H1 (cell line): ENCODE measurements around the gene ARHGEF10L. TPM values are rescaled to one million over a fixed set of nuclear protein-coding genes. Genes with fewer than 3 reads are reported as not detected.

ENCODE experiments used
- CTCF ChIA-PET: fragments of 300-600 bp; sonication (Branson Sonifier 250); formaldehyde crosslinking; loops from one replicate; lab custom pipeline; 2021; ENCODE audit not compliant: partially characterized antibody; lab: Charles Lee
- POLR2A ChIA-PET: fragments of 300-600 bp; sonication (Branson Sonifier 250); formaldehyde crosslinking; loops from one replicate; lab custom pipeline; 2021; ENCODE audit warnings: inconsistent platforms; ENCODE audit not compliant: partially characterized antibody; lab: Charles Lee
- DNase-seq, 2 experiments: peaks; one replicate each; pipeline versions ENCODE4 v3.0.0 to v3.0.0-alpha.2; 2010 to 2022; ENCODE audit warnings: low spot score in 2 of 2, low read depth in 1 of 2, mixed read lengths in 1 of 2
- FAIRE-seq: peaks from 2 replicates; lab custom pipeline; 2011; peaks lifted over from hg19 to GRCh38; lab: Jason Lieb, UNC
- H2AFZ ChIP-seq: 2 replicates; pipeline ENCODE4 v1.8.1; 2012; ENCODE audit warnings: low read length, inconsistent platforms
- H2AK5ac ChIP-seq: 2 replicates; pipeline ENCODE4 v1.6.1; 2013; ENCODE audit warnings: low read depth, low read length
- H2BK120ac ChIP-seq: replicated peaks from 2 replicates; pipeline ENCODE3; 2013; ENCODE audit warnings: low read depth, low read length, inconsistent platforms
- H2BK12ac ChIP-seq: 2 replicates; pipeline ENCODE4 v1.6.1; 2013; ENCODE audit warnings: low read depth, low read length
- H2BK15ac ChIP-seq: 2 replicates; pipeline ENCODE4 v1.6.1; 2013; ENCODE audit warnings: low read length
- H2BK20ac ChIP-seq: 2 replicates; pipeline ENCODE4 v1.6.1; 2013; ENCODE audit warnings: low read length
- H2BK5ac ChIP-seq: 2 replicates; pipeline ENCODE4 v1.6.1; 2013; ENCODE audit warnings: low read depth, low read length
- H3K14ac ChIP-seq: 2 replicates; pipeline ENCODE4 v1.6.1; 2013; ENCODE audit warnings: inconsistent platforms; ENCODE audit not compliant: insufficient read length
- H3K18ac ChIP-seq: 2 replicates; pipeline ENCODE4 v1.6.1; 2013; ENCODE audit warnings: low read length; ENCODE audit errors: extremely low read depth
- H3K23ac ChIP-seq: 2 replicates; pipeline ENCODE4 v1.6.1; 2013; ENCODE audit warnings: inconsistent platforms; ENCODE audit not compliant: insufficient read length
- H3K23me2 ChIP-seq: 2 replicates; pipeline ENCODE4 v1.6.1; 2013; ENCODE audit warnings: low read depth, low read length
- H3K27ac ChIP-seq: 2 replicates; pipeline ENCODE4 v1.6.1; 2011; ENCODE audit warnings: low read depth, low read length, inconsistent platforms
- H3K27me3 ChIP-seq, 4 experiments: replicated peaks in 1 of 4; 1 replicate in 1 of 4; 2 replicates in 3 of 4; pipeline versions ENCODE4 v1.6.1 to v1.8.1; 2011 to 2013; ENCODE audit warnings: low read length in 3 of 4, mild to moderate bottlenecking in 3 of 4, inconsistent platforms in 2 of 4, mixed read lengths in 2 of 4, moderate library complexity in 1 of 4; ENCODE audit not compliant: control insufficient read depth in 3 of 4, insufficient read depth in 3 of 4; ENCODE audit errors: extremely low read depth in 1 of 4
- H3K36me3 ChIP-seq, 4 experiments: 2 replicates each; pipeline versions ENCODE4 v1.6.1 to v1.8.1; 2011 to 2013; ENCODE audit warnings: mild to moderate bottlenecking in 4 of 4, low read length in 3 of 4, moderate library complexity in 2 of 4, control low read depth in 1 of 4, inconsistent platforms in 1 of 4; ENCODE audit not compliant: insufficient read depth in 4 of 4, control insufficient read depth in 2 of 4
- H3K4ac ChIP-seq: replicated peaks from 2 replicates; pipeline ENCODE3; 2013; ENCODE audit warnings: low read length, low read depth, mixed read lengths, inconsistent platforms; ENCODE audit not compliant: insufficient read length
- H3K4me1 ChIP-seq, 4 experiments: replicated peaks in 1 of 4; 1 replicate in 1 of 4; 2 replicates in 3 of 4; pipeline versions ENCODE4 v1.6.1 to v1.8.1; 2011 to 2013; ENCODE audit warnings: low read length in 3 of 4, inconsistent platforms in 2 of 4, mixed read lengths in 1 of 4; ENCODE audit not compliant: insufficient read depth in 4 of 4, control insufficient read depth in 3 of 4
- H3K4me2 ChIP-seq, 2 experiments: 2 replicates each; pipeline versions ENCODE4 v1.6.1 to v1.8.1; 2011 to 2013; ENCODE audit warnings: low read depth in 2 of 2, low read length in 2 of 2, control low read depth in 1 of 2, inconsistent platforms in 1 of 2, mild to moderate bottlenecking in 1 of 2; ENCODE audit not compliant: insufficient read depth in 1 of 2
- H3K4me3 ChIP-seq, 4 experiments: fragments of 200-600, 300-600 bp in 1 of 4; sonication (generic), shearing (Covaris generic), sonication (Bioruptor Twin) in 1 of 4; 2 replicates each; pipeline versions ENCODE4 v1.5.1 to v1.8.1; 2011 to 2016; ENCODE audit warnings: low read length in 4 of 4, low read depth in 3 of 4, control low read depth in 2 of 4, inconsistent platforms in 2 of 4, mild to moderate bottlenecking in 2 of 4, mixed read lengths in 1 of 4, moderate library complexity in 1 of 4; ENCODE audit not compliant: insufficient read depth in 2 of 4; ENCODE audit errors: extremely low read depth in 1 of 4
- H3K56ac ChIP-seq: replicated peaks from 2 replicates; pipeline ENCODE3; 2013; ENCODE audit warnings: low read depth, mild to moderate bottlenecking, mixed read lengths, low read length, inconsistent platforms; ENCODE audit not compliant: insufficient read length
- H3K79me1 ChIP-seq: 2 replicates; pipeline ENCODE4 v1.6.1; 2013; ENCODE audit warnings: low read depth, low read length, control low read depth
- H3K79me2 ChIP-seq, 2 experiments: 2 replicates each; pipeline versions ENCODE4 v1.6.1 to v1.8.1; 2012 to 2013; ENCODE audit warnings: low read length in 2 of 2, mild to moderate bottlenecking in 2 of 2, inconsistent platforms in 1 of 2; ENCODE audit not compliant: insufficient read depth in 2 of 2, control insufficient read depth in 1 of 2
- H3K9ac ChIP-seq, 4 experiments: replicated peaks in 1 of 4; 1 replicate in 1 of 4; 2 replicates in 3 of 4; pipeline versions ENCODE4 v1.6.1 to v1.8.1; 2011 to 2013; ENCODE audit warnings: low read depth in 3 of 4, low read length in 3 of 4, control low read depth in 2 of 4, mild to moderate bottlenecking in 2 of 4, moderate library complexity in 2 of 4, inconsistent platforms in 1 of 4; ENCODE audit errors: extremely low read depth in 1 of 4
- H3K9me3 ChIP-seq, 2 experiments: 2 replicates each; pipeline versions ENCODE4 v1.6.1 to v1.8.1; 2012 to 2013; ENCODE audit warnings: mild to moderate bottlenecking in 2 of 2, moderate library complexity in 2 of 2, control low read depth in 1 of 2, inconsistent platforms in 1 of 2, low read depth in 1 of 2, low read length in 1 of 2, mixed read lengths in 1 of 2; ENCODE audit not compliant: insufficient read depth in 2 of 2
- H4K20me1 ChIP-seq, 2 experiments: replicated peaks in 1 of 2; 2 replicates each; pipeline versions ENCODE3 to v1.8.1; 2011 to 2013; ENCODE audit warnings: inconsistent platforms in 2 of 2, low read length in 2 of 2, mild to moderate bottlenecking in 1 of 2; ENCODE audit not compliant: insufficient read depth in 2 of 2, control insufficient read depth in 1 of 2
- H4K5ac ChIP-seq: 2 replicates; pipeline ENCODE4 v1.6.1; 2013; ENCODE audit warnings: low read length, low read depth, mixed read lengths, inconsistent platforms; ENCODE audit not compliant: insufficient read length
- H4K8ac ChIP-seq: 2 replicates; pipeline ENCODE4 v1.8.0; 2013; ENCODE audit warnings: mild to moderate bottlenecking, moderate library complexity, low read length, inconsistent platforms; ENCODE audit not compliant: insufficient read depth; ENCODE audit errors: extremely low read depth
- H4K91ac ChIP-seq: replicated peaks from 2 replicates; pipeline ENCODE3; 2013; ENCODE audit warnings: low read length, mixed read lengths, inconsistent platforms; ENCODE audit not compliant: insufficient read length
- CBX5 ChIP-seq: fragments of 300-800, 300-1000 bp; sonication (generic); IDR thresholded peaks from 2 replicates; pipeline ENCODE4 v1.7.1; 2016; ENCODE audit warnings: antibody characterized with exemption, low read length, low read depth
- FOSL1 ChIP-seq: IDR thresholded peaks from 2 replicates; pipeline ENCODE4 v1.6.1; 2011; ENCODE audit warnings: mild to moderate bottlenecking, low read depth, low read length, moderate library complexity; ENCODE audit not compliant: insufficient read depth
- GTF2F1 ChIP-seq: IDR thresholded peaks from 2 replicates; pipeline ENCODE4 v1.6.1; 2012; ENCODE audit warnings: low read depth, low read length, improper control_type of control experiment, borderline replicate concordance
- HDAC6 ChIP-seq: IDR thresholded peaks from one replicate; pipeline ENCODE4 v1.7.1; 2012; ENCODE audit warnings: low read depth, mild to moderate bottlenecking, inconsistent platforms, low read length, moderate library complexity
- JUND ChIP-seq: IDR thresholded peaks from 2 replicates; pipeline ENCODE4 v1.6.1; 2011; ENCODE audit warnings: mild to moderate bottlenecking, improper control_type of control experiment, low read length
- RXRA ChIP-seq: IDR thresholded peaks from 2 replicates; pipeline ENCODE4 v1.6.1; 2011; ENCODE audit warnings: low read depth, mild to moderate bottlenecking, low read length, moderate library complexity; ENCODE audit not compliant: insufficient read depth
- SAP30 ChIP-seq: fragments of 300-600 bp; sonication (generic); IDR thresholded peaks from 2 replicates; pipeline ENCODE4 v1.7.1; 2012; ENCODE audit warnings: low read length, moderate library complexity, mild to moderate bottlenecking, inconsistent platforms; ENCODE audit not compliant: insufficient read depth, insufficient replicate concordance
- SP2 ChIP-seq: IDR thresholded peaks from 2 replicates; pipeline ENCODE4 v1.6.1; 2012; ENCODE audit warnings: mild to moderate bottlenecking, low read length, inconsistent platforms
- SRF ChIP-seq: IDR thresholded peaks from 2 replicates; pipeline ENCODE4 v1.6.1; 2011; ENCODE audit warnings: mild to moderate bottlenecking, low read depth, low read length, moderate library complexity
- TEAD4 ChIP-seq: IDR thresholded peaks from 2 replicates; pipeline ENCODE4 v1.6.1; 2012; ENCODE audit warnings: low read depth, low read length, inconsistent platforms, mixed read lengths
- WGBS, 2 experiments: shearing (Covaris generic) in 1 of 2; methylation state at CpG; one replicate each; pipeline versions ENCODE4 v1.1.6 to v1.1.7; 2013 to 2015; ENCODE audit warnings: low lambda C conversion rate in 2 of 2, mixed read lengths in 2 of 2, inconsistent platforms in 1 of 2, low coverage in 1 of 2, missing lambda C conversion rate in 1 of 2; ENCODE audit not compliant: insufficient replicate concordance in 2 of 2, insufficient coverage in 1 of 2, insufficient read length in 1 of 2; ENCODE audit errors: extremely low coverage in 1 of 2, missing lambda C conversion rate in 1 of 2; 5-methylcytosine and 5-hydroxymethylcytosine counted together
- polyA plus RNA-seq, 7 experiments: library from polyadenylated mRNA; depleted of rRNA in 3 of 7; stranded (reverse) in 5 of 7; unstranded in 2 of 7; fragments of >200 nt in 5 of 7; fragments of 200-250 nt in 2 of 7; gene quantifications; 1 replicate in 5 of 7; 2 replicates in 1 of 7; 4 replicates in 1 of 7; pipeline versions ENCODE4 v1.2.1 to v1.2.3, GENCODE V29; 2011 to 2013; ENCODE audit warnings: missing spikeins in 2 of 7, mixed read lengths in 2 of 7
- total RNA-seq: library from RNA; stranded (reverse); fragmentation: NEBNext Ultra II Directional; extraction: Animal tissue kit (Norgen Biotek cat#: 25700); gene quantifications from 2 replicates; pipeline ENCODE4 v1.2.1, GENCODE V29; 2021

Gene ARHGEF10L
- total and polyA plus RNA-seq, 2 of the 8 experiments (the other 6 are each of a cell fraction or from before 2014, with no cell fraction given): 33.6 to 39.6 TPM

DNA sequence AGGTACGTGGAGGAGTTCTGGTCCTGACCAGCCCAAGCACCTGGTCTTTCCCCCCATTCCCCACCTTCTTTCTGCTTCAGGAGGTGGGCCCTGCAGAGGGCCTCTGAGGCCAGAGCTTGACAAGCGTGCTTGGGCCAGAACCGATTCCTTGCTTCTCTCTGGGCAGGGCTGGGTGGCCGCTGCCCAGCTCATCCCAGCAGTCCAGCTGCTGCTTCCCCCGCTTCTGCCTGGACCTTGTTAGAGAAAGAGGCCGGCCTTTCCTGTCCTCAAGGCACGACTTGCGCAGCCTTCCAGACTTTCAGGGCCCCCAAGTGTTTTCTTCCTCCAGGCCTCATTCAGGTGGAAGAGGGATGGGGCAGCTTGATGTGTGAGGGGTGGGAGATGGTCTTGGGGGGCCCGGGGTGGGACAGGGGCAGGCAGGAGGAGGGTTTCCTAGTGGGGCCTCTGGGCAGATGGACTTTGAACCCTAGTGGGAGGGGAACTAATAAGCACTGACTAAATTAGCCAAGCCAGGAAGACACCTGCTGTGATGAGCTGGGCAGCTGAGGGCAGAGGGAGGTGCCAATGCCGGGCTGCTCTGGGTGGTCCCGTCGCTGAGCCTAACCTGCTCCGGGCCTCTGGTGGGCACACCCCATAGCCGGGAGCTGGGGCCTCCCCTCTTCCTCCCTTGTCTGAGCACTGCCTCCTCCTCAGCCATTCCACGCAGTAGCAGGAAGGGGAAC, 36.5 kb downstream of the ARHGEF10L start:
- peak overlapping the region; percentile 78 for H3K18ac ChIP-seq
- TF ChIP-seq JUND (no peak), RXRA (no peak), GTF2F1 (no peak), SAP30 (no peak), CBX5 (no peak), SP2 (no peak), HDAC6 (no peak), SRF (no peak), FOSL1 (no peak), TEAD4 (no peak)
- H2AFZ ChIP-seq: no peak overlapping the region
- H2BK12ac ChIP-seq: no peak overlapping the region
- H3K79me2 ChIP-seq: peaks cover 0 to 87% of the 10 kb centered on the region in 2 experiments; a peak in 3 of 4 replicates
- no peak overlapping the region for H3K27ac ChIP-seq
- H3K27me3 ChIP-seq: no peaks in the 10 kb centered on the region
- no peaks in the 10 kb centered on the region for H3K9me3 ChIP-seq
- H3K56ac ChIP-seq: no peak overlapping the region
- ChIA-PET CTCF (interaction anchor here (0.8 to 86.2 kb wide), 10 partner anchors 8 to 250 kb away, joined by 3 to 1640 read pairs (median 26); no protein-coding TSS in a partner anchor), POLR2A (interaction anchor here (1.3 to 10.3 kb wide), 4 partner anchors 11 to 35 kb away, joined by 3 to 102 read pairs (median 8); no protein-coding TSS in a partner anchor)
- peak overlapping the region; percentile 62 for H4K91ac ChIP-seq
- H3K23ac ChIP-seq: no peak overlapping the region
- no peak overlapping the region for H4K5ac ChIP-seq
- no peak overlapping the region; a peak in 1 of 7 replicates for H3K9ac ChIP-seq
- DNase-seq (no peak), FAIRE-seq (no peak)
- H2BK5ac ChIP-seq: peak overlapping the region; percentile 24
- no peak overlapping the region for H3K14ac ChIP-seq
- H3K4me2 ChIP-seq: no peak overlapping the region
- H4K20me1 ChIP-seq: peaks cover 5 to 6% of the 10 kb centered on the region in 2 experiments
- no peak overlapping the region for H2BK120ac ChIP-seq
- H3K36me3 ChIP-seq: no peaks in the 10 kb centered on the region
- H3K79me1 ChIP-seq: peaks cover 32% of the 10 kb centered on the region
- H3K4ac ChIP-seq: no peak overlapping the region
- peak overlapping the region; percentile 62 for H4K8ac ChIP-seq
- H3K23me2 ChIP-seq: no peaks in the 10 kb centered on the region
- 0 out of 2 replicates have a peak overlapping the region, but pooled peaks have one; percentile 61 for H2BK15ac ChIP-seq
- peak overlapping the region; percentile 90; the same call in 1 of the 2 replicates for H2BK20ac ChIP-seq
- 85% methylated on average over 9 of the region's 15 CpGs; no CpG with 5 or more reads in 1 of the 2 experiments for WGBS, 2 experiments
- 0 out of 2 replicates have a peak overlapping the region, but pooled peaks have one; percentile 16 for H2AK5ac ChIP-seq
- peaks cover 10 to 58% (median 42%) of the 10 kb centered on the region in 4 experiments for H3K4me1 ChIP-seq
- no peak overlapping the region for H3K4me3 ChIP-seq
